ENCODE measurements around the gene GRHL1.

GRCh38 chr2:9951272-9951521 is 296 bp upstream of the GRHL1 start:
- peak in 1 of 4 donors; percentile 32 for TF ChIP-seq CTCF (IDR thresholded peaks at IDR 0.05)
- TF ChIP-seq POLR2A (IDR thresholded peaks at IDR 0.05), result no peak
